ENCODE measurements around the gene RELN.

DNA sequence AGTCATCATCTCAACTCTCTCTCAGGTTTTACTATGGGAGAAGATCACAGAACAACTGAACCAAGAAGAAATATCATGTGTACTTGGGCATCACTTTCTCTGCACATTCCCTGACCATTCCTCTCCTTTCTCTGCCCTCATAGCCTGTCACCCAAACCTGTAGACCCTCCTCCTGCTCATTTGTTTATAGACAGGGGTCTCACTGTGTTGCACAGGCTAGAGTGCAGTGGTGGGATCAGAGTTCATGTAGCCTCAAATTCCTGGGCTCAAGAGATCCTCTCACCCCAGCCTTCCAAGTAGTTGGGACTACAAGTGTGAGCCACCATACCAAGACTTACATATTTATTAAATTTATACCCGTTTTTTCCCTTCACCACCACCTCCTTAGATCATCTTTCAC, 282.7 kb downstream of the RELN start:
- no peak for TF ChIP-seq CHD2 (IDR thresholded peaks at IDR 0.05; ENCODE audit: low read depth, low read length)
- TF ChIP-seq CC2D1A (IDR thresholded peaks at IDR 0.05), result no peak
- TF ChIP-seq IFI16 (CRISPR knock-in tag; IDR thresholded peaks at IDR 0.05), result no peak
- no peak for TF ChIP-seq CCAR2 (IDR thresholded peaks at IDR 0.05; ENCODE audit: low read depth, low read length)
- TF ChIP-seq, protein P1, sequence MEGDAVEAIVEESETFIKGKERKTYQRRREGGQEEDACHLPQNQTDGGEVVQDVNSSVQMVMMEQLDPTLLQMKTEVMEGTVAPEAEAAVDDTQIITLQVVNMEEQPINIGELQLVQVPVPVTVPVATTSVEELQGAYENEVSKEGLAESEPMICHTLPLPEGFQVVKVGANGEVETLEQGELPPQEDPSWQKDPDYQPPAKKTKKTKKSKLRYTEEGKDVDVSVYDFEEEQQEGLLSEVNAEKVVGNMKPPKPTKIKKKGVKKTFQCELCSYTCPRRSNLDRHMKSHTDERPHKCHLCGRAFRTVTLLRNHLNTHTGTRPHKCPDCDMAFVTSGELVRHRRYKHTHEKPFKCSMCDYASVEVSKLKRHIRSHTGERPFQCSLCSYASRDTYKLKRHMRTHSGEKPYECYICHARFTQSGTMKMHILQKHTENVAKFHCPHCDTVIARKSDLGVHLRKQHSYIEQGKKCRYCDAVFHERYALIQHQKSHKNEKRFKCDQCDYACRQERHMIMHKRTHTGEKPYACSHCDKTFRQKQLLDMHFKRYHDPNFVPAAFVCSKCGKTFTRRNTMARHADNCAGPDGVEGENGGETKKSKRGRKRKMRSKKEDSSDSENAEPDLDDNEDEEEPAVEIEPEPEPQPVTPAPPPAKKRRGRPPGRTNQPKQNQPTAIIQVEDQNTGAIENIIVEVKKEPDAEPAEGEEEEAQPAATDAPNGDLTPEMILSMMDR (IDR thresholded peaks at IDR 0.05 in 2 of 3, conservative IDR thresholded peaks at IDR 0.05 in 1 of 3; ENCODE audit: insufficient read depth in 2 of 3, low read depth in 1 of 3, low read length in 3 of 3), result no peak
- no peak for TF ChIP-seq ESRRA (IDR thresholded peaks at IDR 0.05; ENCODE audit: borderline replicate concordance, low read depth)
- no peak for TF ChIP-seq SMAD4 (CRISPR knock-in tag; conservative IDR thresholded peaks at IDR 0.05)
- TF ChIP-seq TBL1XR1 (IDR thresholded peaks at IDR 0.05; ENCODE audit: low read length in 2 of 2), result no peak
- TF ChIP-seq ZBTB33 (CRISPR knock-in tag; IDR thresholded peaks at IDR 0.05), result no peak
- TF ChIP-seq, protein P2, sequence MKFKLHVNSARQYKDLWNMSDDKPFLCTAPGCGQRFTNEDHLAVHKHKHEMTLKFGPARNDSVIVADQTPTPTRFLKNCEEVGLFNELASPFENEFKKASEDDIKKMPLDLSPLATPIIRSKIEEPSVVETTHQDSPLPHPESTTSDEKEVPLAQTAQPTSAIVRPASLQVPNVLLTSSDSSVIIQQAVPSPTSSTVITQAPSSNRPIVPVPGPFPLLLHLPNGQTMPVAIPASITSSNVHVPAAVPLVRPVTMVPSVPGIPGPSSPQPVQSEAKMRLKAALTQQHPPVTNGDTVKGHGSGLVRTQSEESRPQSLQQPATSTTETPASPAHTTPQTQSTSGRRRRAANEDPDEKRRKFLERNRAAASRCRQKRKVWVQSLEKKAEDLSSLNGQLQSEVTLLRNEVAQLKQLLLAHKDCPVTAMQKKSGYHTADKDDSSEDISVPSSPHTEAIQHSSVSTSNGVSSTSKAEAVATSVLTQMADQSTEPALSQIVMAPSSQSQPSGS (CRISPR knock-in tag; IDR thresholded peaks at IDR 0.05), result no peak
- no peak for TF ChIP-seq ZNF583 (CRISPR knock-in tag; IDR thresholded peaks at IDR 0.05)
- TF ChIP-seq ZNF644 (tag; IDR thresholded peaks at IDR 0.05; ENCODE audit: low read depth), result no peak
- no peak for TF ChIP-seq ZNF75A (CRISPR knock-in tag; IDR thresholded peaks at IDR 0.05)
